Measurements from ENCODE around the gene GRM8.
A peak's percentile ranks its signal among the peaks of the same experiment; 100 is the strongest.

GRCh38 chr7:126790763-126791162, 462.0 kb downstream of the GRM8 start:
- TF ChIP-seq EGR1 (IDR thresholded peaks at IDR 0.05; ENCODE audit: borderline replicate concordance in 1 of 2, low read depth in 2 of 2, low read length in 2 of 2) (no peak), REST (IDR thresholded peaks at IDR 0.05; ENCODE audit: low read depth, low read length) (no peak), NBN (IDR thresholded peaks at IDR 0.05) (no peak), MLLT1 (IDR thresholded peaks at IDR 0.05) (no peak), CTCF (IDR thresholded peaks at IDR 0.05 in 2 of 3, conservative IDR thresholded peaks at IDR 0.05 in 1 of 3; ENCODE audit: control insufficient read depth in 2 of 3, extremely low read depth in 1 of 3, insufficient read depth in 1 of 3, low read depth in 3 of 3, low read length in 3 of 3) (0 out of 6 replicates have a peak, but pooled peaks of 2 of the 3 experiments have one; percentile 5 to 10), CHD2 (IDR thresholded peaks at IDR 0.05; ENCODE audit: borderline replicate concordance, low read depth, low read length) (no peak), FOS (IDR thresholded peaks at IDR 0.05; ENCODE audit: borderline replicate concordance, extremely low read depth, insufficient read length) (no peak), ZBTB33 (IDR thresholded peaks at IDR 0.05) (no peak), BHLHE40 (IDR thresholded peaks at IDR 0.05; ENCODE audit: borderline replicate concordance in 1 of 2, low read depth in 2 of 2, low read length in 1 of 2) (no peak), CEBPB (IDR thresholded peaks at IDR 0.05; ENCODE audit: borderline replicate concordance in 1 of 2, low read depth in 2 of 2, low read length in 2 of 2) (no peak), MAX (IDR thresholded peaks at IDR 0.05; ENCODE audit: low read depth, low read length) (no peak)

Data from GM12878 (cell line).